ENCODE results near the gene CC2D2A. TPM values are rescaled to one million over a fixed set of nuclear protein-coding genes. Genes with fewer than 3 reads are reported as not detected.

Gene CC2D2A
- total RNA-seq, 1 donor from 2014 or later, result 15.2 TPM

DNA sequence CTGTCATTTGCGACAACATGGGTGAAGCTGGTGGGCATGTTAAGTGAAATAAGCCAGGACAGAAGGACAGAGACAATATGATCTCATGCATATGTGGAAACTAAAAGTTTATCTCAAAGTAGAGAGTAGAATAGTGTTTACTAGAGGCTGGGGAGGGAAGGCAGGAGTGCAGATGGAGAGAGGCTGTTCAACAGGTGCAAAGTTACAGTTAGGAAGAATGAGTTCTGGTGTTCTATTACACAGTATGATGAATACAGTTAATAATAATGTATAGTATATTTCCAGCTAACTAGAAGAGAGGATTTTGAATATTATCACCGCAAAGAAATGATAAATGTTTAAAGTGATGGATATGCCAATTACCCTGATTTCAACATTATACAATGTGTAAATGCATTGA, 115.6 kb downstream of the CC2D2A start:
- no peak for DNase-seq (ENCODE audit: low read depth)
- no peak overlapping the region for H3K4me3 ChIP-seq (ENCODE audit: low read depth, low read length)
- TF ChIP-seq, protein P1, sequence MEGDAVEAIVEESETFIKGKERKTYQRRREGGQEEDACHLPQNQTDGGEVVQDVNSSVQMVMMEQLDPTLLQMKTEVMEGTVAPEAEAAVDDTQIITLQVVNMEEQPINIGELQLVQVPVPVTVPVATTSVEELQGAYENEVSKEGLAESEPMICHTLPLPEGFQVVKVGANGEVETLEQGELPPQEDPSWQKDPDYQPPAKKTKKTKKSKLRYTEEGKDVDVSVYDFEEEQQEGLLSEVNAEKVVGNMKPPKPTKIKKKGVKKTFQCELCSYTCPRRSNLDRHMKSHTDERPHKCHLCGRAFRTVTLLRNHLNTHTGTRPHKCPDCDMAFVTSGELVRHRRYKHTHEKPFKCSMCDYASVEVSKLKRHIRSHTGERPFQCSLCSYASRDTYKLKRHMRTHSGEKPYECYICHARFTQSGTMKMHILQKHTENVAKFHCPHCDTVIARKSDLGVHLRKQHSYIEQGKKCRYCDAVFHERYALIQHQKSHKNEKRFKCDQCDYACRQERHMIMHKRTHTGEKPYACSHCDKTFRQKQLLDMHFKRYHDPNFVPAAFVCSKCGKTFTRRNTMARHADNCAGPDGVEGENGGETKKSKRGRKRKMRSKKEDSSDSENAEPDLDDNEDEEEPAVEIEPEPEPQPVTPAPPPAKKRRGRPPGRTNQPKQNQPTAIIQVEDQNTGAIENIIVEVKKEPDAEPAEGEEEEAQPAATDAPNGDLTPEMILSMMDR (conservative IDR thresholded peaks at IDR 0.05; ENCODE audit: low read depth, low read length), result no peak

DNA sequence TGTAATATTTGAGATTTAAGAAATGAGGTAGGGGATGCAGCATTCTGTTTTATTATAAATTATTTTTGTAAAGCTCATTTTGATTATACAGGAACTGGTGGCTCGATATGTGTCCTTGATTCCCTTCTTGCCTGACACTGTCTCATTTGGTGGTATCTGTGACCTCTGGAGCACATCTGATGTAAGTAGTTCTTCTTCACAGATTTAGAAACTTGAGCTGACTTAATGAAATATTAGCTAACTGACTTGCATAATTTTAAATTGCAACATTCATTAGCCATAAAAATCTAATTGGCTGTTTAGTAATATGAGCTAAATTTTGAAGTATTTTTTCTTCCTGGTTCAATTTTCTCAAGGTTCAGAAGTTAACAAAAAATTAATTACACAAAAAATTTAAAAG, 116.4 kb downstream of the CC2D2A start:
- no peak for DNase-seq (ENCODE audit: low read depth)
- no peak overlapping the region for H3K4me3 ChIP-seq (ENCODE audit: low read depth, low read length)
- TF ChIP-seq, protein P1 (conservative IDR thresholded peaks at IDR 0.05; ENCODE audit: low read depth, low read length), result no peak

- DNase-seq (ENCODE audit: low read depth), result no peak
- no peak overlapping the region for H3K4me3 ChIP-seq (ENCODE audit: low read depth, low read length)
- TF ChIP-seq, protein P1 (conservative IDR thresholded peaks at IDR 0.05; ENCODE audit: low read depth, low read length), result no peak
These were observed 118.0 kb downstream of the CC2D2A start for GRCh38 chr4:15587649-15588048.

- no peak overlapping the region for H3K4me3 ChIP-seq (ENCODE audit: low read depth, low read length)
- no peak for DNase-seq (ENCODE audit: low read depth)
- TF ChIP-seq, protein P1 (conservative IDR thresholded peaks at IDR 0.05; ENCODE audit: low read depth, low read length), result no peak
These were observed 123.1 kb downstream of the CC2D2A start for GRCh38 chr4:15592799-15593198.

DNA sequence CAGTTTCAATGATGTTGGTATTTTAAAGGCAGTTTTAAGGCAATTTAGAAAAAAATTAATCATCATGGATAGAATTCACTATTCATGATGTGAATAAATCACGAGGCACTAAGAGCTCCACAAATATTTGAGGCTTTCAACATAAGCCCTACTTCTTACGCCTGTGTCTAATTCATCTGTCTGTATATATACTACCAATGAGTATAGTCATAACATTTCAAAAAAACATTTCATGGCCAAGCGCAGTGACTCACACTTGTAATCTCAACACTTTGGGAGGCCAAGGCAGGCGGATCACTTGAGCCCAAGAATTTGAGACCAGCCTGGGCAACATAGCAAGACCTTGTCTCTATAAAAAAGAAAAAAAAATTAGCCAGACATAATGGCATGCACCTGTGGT, 129.0 kb downstream of the CC2D2A start:
- DNase-seq (ENCODE audit: low read depth), result no peak
- H3K4me3 ChIP-seq (ENCODE audit: low read depth, low read length), result no peak overlapping the region
- TF ChIP-seq, protein P1 (conservative IDR thresholded peaks at IDR 0.05; ENCODE audit: low read depth, low read length), result no peak

- TF ChIP-seq, protein P1 (conservative IDR thresholded peaks at IDR 0.05; ENCODE audit: low read depth, low read length), result no peak
- no peak for DNase-seq (ENCODE audit: low read depth)
- H3K4me3 ChIP-seq (ENCODE audit: low read depth, low read length), result no peak overlapping the region
These were observed 130.5 kb downstream of the CC2D2A start for GRCh38 chr4:15600176-15600575.

GRCh38 chr4:15601862-15602261, 132.2 kb downstream of the CC2D2A start:
- TF ChIP-seq, protein P1 (conservative IDR thresholded peaks at IDR 0.05; ENCODE audit: low read depth, low read length), result no peak
- no peak overlapping the region for H3K4me3 ChIP-seq (ENCODE audit: low read depth, low read length)
- DNase-seq (ENCODE audit: low read depth), result no peak

Measured in epithelial cell of proximal tubule (primary cell).